A549 (cell line): ENCODE data around the gene OR2L8. TPM values are rescaled to one million over a fixed set of nuclear protein-coding genes. Genes with fewer than 3 reads are reported as not detected.

ENCODE experiments used
- ATAC-seq, 2 experiments: fragments of 200-7000 bp in 1 of 2; fragments of >200 bp in 1 of 2; cut with Nextera tagmentation in 1 of 2; cut with Tn5 transposase in 1 of 2; 3 replicates each; pipeline versions ENCODE4 v1.8.0 to v1.9.1; 2018 to 2020; ENCODE audit warnings: mild to moderate bottlenecking in 1 of 2, moderate library complexity in 1 of 2
- CTCF ChIA-PET: fragments of 300-600 bp; sonication (Branson Sonifier 250); formaldehyde crosslinking; extraction: SDS; loops from one replicate; lab custom pipeline; 2021; ENCODE audit warnings: antibody characterized with exemption, inconsistent platforms; lab: Yijun Ruan, JAX
- POLR2A ChIA-PET: fragments of 350-600 bp; formaldehyde crosslinking; extraction: SDS; loops from one replicate; lab custom pipeline; 2021; ENCODE audit warnings: antibody characterized with exemption, inconsistent platforms; lab: Yijun Ruan, JAX
- DNase-seq, 2 experiments: peaks; one replicate each; pipeline versions ENCODE4 v3.0.0 to v3.0.0-alpha.2; 2011 to 2016; ENCODE audit warnings: low read depth in 1 of 2, low spot score in 1 of 2
- FAIRE-seq: peaks from 2 replicates; lab custom pipeline; 2011; peaks lifted over from hg19 to GRCh38; lab: Jason Lieb, UNC
- H3K27ac ChIP-seq, 2 experiments: fragments of >200 bp; sonication (Bioruptor Twin); formaldehyde crosslinking; 3 replicates each; pipeline ENCODE4 v1.5.1; 2016 to 2017
- H3K4me1 ChIP-seq: fragments of >200 bp; sonication (Bioruptor Twin); formaldehyde crosslinking; 3 replicates; pipeline ENCODE4 v1.6.1; 2016
- H3K4me2 ChIP-seq: fragments of >200 bp; sonication (Bioruptor Twin); formaldehyde crosslinking; 3 replicates; pipeline ENCODE4 v1.6.1; 2016
- H3K4me3 ChIP-seq: fragments of >200 bp; sonication (Bioruptor Twin); formaldehyde crosslinking; 3 replicates; pipeline ENCODE4 v1.5.1; 2016
- H3K9me3 ChIP-seq: fragments of >200 bp; sonication (Bioruptor Twin); formaldehyde crosslinking; 3 replicates; pipeline ENCODE4 v1.6.1; 2016
- ATOH8 ChIP-seq: fragments of 250-450 bp; sonication (Bioruptor Pico); IDR thresholded peaks from 2 replicates; pipeline ENCODE4 v1.5.0; 2020; ENCODE audit warnings: low read depth, mild to moderate bottlenecking, moderate library complexity
- CBX2 ChIP-seq: fragments of 200-600 bp; sonication (generic); IDR thresholded peaks from 2 replicates; pipeline ENCODE4 v1.6.1; 2016; ENCODE audit warnings: low read depth, mild to moderate bottlenecking, borderline replicate concordance
- CEBPB ChIP-seq, 2 experiments: fragments of >200 bp in 1 of 2; sonication (Bioruptor Twin) in 1 of 2; formaldehyde crosslinking in 1 of 2; IDR thresholded peaks; 2 replicates each; pipeline ENCODE4 v1.6.1; 2012 to 2016
- CHD2 ChIP-seq: fragments of 150-350 bp; IDR thresholded peaks from 2 replicates; pipeline ENCODE4 v1.6.1; 2014; ENCODE audit warnings: low read length; ENCODE audit not compliant: partially characterized antibody
- ESRRA ChIP-seq: fragments of 150-350 bp; IDR thresholded peaks from 2 replicates; pipeline ENCODE4 v1.6.1; 2014; ENCODE audit warnings: mild to moderate bottlenecking, low read length, borderline replicate concordance
- FOSB ChIP-seq: fragments of 250-450 bp; sonication (Bioruptor Pico); IDR thresholded peaks from 2 replicates; pipeline ENCODE4 v1.5.0; 2020; ENCODE audit warnings: mild to moderate bottlenecking, moderate library complexity
- FOXS1 ChIP-seq: fragments of 250-450 bp; sonication (Bioruptor Pico); IDR thresholded peaks from 2 replicates; pipeline ENCODE4 v1.5.0; 2020; ENCODE audit warnings: mild to moderate bottlenecking, moderate library complexity
- GATA3 ChIP-seq: IDR thresholded peaks from 2 replicates; pipeline ENCODE4 v1.6.1; 2012; ENCODE audit warnings: borderline replicate concordance
- HOXB5 ChIP-seq: fragments of 250-450 bp; sonication (Bioruptor Pico); IDR thresholded peaks from 2 replicates; pipeline ENCODE4 v1.5.0; 2020; ENCODE audit warnings: mild to moderate bottlenecking, moderate library complexity
- KDM5A ChIP-seq: fragments of 200-600 bp; sonication (generic); IDR thresholded peaks from 2 replicates; pipeline ENCODE4 v1.6.1; 2016; ENCODE audit warnings: antibody characterized with exemption, mild to moderate bottlenecking
- PBX3 ChIP-seq: IDR thresholded peaks from 2 replicates; pipeline ENCODE4 v1.6.1; 2012
- RARB ChIP-seq: fragments of 250-450 bp; sonication (Bioruptor Pico); IDR thresholded peaks from 2 replicates; pipeline ENCODE4 v1.8.0; 2021; ENCODE audit warnings: mild to moderate bottlenecking, moderate library complexity
- RCOR1 ChIP-seq: fragments of 150-350 bp; IDR thresholded peaks from 2 replicates; pipeline ENCODE4 v1.6.1; 2014; ENCODE audit warnings: antibody characterized with exemption, low read length, low read depth
- RNF2 ChIP-seq: fragments of 200-600 bp; sonication (generic); IDR thresholded peaks from 2 replicates; pipeline ENCODE4 v1.6.1; 2016; ENCODE audit warnings: low read depth, mild to moderate bottlenecking, antibody characterized with exemption, moderate library complexity, borderline replicate concordance
- SMC3 ChIP-seq: fragments of >200 bp; sonication (Bioruptor Twin); formaldehyde crosslinking; IDR thresholded peaks from 3 replicates; pipeline ENCODE4 v1.6.1; 2018; ENCODE audit warnings: inconsistent platforms
- USF2 ChIP-seq: fragments of 450-650 bp; IDR thresholded peaks from 2 replicates; pipeline ENCODE4 v1.6.1; 2014; ENCODE audit warnings: antibody characterized with exemption
- ZC3H11A ChIP-seq: fragments of 450-650 bp; IDR thresholded peaks from 2 replicates; pipeline ENCODE4 v1.6.1; 2014; ENCODE audit warnings: antibody characterized with exemption, mild to moderate bottlenecking
- ZFP36 ChIP-seq: fragments of 450-650 bp; IDR thresholded peaks from 2 replicates; pipeline ENCODE4 v1.6.1; 2014; ENCODE audit warnings: borderline replicate concordance; ENCODE audit not compliant: partially characterized antibody
- WGBS: methylation state at CpG from one replicate; pipeline ENCODE4 v1.1.6; 2017; ENCODE audit errors: missing lambda C conversion rate; 5-methylcytosine and 5-hydroxymethylcytosine counted together
- polyA plus RNA-seq, 4 experiments: library from polyadenylated mRNA; depleted of rRNA in 3 of 4; stranded (reverse); fragments of >200 nt; fragmentation: RNase III in 1 of 4; extraction: RNeasy Plus Mini Kit Qiagen cat#74134 plus additional on column Dnase treatment in 1 of 4; gene quantifications; 2 replicates in 3 of 4; 3 replicates in 1 of 4; pipeline ENCODE4 v1.2.3, GENCODE V29; 2011 to 2017
- TF ChIP-seq, protein P1 (sequence below): fragments of 200-600 bp; sonication (generic); IDR thresholded peaks from 2 replicates; pipeline ENCODE4 v1.6.1; 2016; ENCODE audit warnings: antibody characterized with exemption, mild to moderate bottlenecking, moderate library complexity
- TF ChIP-seq, protein P2 (sequence below): fragments of >200 bp; sonication (Bioruptor Twin); formaldehyde crosslinking; IDR thresholded peaks from 3 replicates; pipeline ENCODE4 v1.6.1; 2016
- TF ChIP-seq, protein P3 (sequence below): fragments of 250-450 bp; sonication (Bioruptor Pico); IDR thresholded peaks from 2 replicates; pipeline ENCODE4 v1.5.0; 2021; ENCODE audit warnings: mild to moderate bottlenecking, moderate library complexity, borderline replicate concordance
- TF ChIP-seq, protein P4 (sequence below): IDR thresholded peaks from 2 replicates; pipeline ENCODE4 v1.6.1; 2012

OR2L8 gene
- polyA plus RNA-seq, 2 of the 4 experiments (the other 2 are of a cell fraction), result not detected

- FAIRE-seq, result no peak
- DNase-seq, result no peak
- 0% methylated on average over 2 of the region's 2 CpGs for WGBS
- TF ChIP-seq FOSB (CRISPR knock-in tag), result no peak
- no peak for TF ChIP-seq RCOR1
- no peak for TF ChIP-seq CBX2
- no peak for TF ChIP-seq GATA3
- TF ChIP-seq KDM5A, result no peak
- no peak for TF ChIP-seq CEBPB (IDR thresholded peaks at IDR 0.05)
- no peak for TF ChIP-seq RNF2
- TF ChIP-seq RARB, result no peak
- TF ChIP-seq, protein P1, sequence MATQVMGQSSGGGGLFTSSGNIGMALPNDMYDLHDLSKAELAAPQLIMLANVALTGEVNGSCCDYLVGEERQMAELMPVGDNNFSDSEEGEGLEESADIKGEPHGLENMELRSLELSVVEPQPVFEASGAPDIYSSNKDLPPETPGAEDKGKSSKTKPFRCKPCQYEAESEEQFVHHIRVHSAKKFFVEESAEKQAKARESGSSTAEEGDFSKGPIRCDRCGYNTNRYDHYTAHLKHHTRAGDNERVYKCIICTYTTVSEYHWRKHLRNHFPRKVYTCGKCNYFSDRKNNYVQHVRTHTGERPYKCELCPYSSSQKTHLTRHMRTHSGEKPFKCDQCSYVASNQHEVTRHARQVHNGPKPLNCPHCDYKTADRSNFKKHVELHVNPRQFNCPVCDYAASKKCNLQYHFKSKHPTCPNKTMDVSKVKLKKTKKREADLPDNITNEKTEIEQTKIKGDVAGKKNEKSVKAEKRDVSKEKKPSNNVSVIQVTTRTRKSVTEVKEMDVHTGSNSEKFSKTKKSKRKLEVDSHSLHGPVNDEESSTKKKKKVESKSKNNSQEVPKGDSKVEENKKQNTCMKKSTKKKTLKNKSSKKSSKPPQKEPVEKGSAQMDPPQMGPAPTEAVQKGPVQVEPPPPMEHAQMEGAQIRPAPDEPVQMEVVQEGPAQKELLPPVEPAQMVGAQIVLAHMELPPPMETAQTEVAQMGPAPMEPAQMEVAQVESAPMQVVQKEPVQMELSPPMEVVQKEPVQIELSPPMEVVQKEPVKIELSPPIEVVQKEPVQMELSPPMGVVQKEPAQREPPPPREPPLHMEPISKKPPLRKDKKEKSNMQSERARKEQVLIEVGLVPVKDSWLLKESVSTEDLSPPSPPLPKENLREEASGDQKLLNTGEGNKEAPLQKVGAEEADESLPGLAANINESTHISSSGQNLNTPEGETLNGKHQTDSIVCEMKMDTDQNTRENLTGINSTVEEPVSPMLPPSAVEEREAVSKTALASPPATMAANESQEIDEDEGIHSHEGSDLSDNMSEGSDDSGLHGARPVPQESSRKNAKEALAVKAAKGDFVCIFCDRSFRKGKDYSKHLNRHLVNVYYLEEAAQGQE, result no peak
- no peak for TF ChIP-seq HOXB5
- TF ChIP-seq, protein P2, sequence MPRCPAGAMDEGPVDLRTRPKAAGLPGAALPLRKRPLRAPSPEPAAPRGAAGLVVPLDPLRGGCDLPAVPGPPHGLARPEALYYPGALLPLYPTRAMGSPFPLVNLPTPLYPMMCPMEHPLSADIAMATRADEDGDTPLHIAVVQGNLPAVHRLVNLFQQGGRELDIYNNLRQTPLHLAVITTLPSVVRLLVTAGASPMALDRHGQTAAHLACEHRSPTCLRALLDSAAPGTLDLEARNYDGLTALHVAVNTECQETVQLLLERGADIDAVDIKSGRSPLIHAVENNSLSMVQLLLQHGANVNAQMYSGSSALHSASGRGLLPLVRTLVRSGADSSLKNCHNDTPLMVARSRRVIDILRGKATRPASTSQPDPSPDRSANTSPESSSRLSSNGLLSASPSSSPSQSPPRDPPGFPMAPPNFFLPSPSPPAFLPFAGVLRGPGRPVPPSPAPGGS, result no peak
- no peak for TF ChIP-seq ZFP36
- TF ChIP-seq ESRRA, result no peak
- no peak for TF ChIP-seq PBX3
- TF ChIP-seq SMC3, result no peak
- TF ChIP-seq, protein P3, sequence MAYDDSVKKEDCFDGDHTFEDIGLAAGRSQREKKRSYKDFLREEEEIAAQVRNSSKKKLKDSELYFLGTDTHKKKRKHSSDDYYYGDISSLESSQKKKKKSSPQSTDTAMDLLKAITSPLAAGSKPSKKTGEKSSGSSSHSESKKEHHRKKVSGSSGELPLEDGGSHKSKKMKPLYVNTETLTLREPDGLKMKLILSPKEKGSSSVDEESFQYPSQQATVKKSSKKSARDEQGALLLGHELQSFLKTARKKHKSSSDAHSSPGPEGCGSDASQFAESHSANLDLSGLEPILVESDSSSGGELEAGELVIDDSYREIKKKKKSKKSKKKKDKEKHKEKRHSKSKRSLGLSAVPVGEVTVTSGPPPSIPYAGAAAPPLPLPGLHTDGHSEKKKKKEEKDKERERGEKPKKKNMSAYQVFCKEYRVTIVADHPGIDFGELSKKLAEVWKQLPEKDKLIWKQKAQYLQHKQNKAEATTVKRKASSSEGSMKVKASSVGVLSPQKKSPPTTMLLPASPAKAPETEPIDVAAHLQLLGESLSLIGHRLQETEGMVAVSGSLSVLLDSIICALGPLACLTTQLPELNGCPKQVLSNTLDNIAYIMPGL (CRISPR knock-in tag), result no peak
- no peak for TF ChIP-seq USF2
- TF ChIP-seq, all 56 proteins: peak for 0
- CTCF ChIA-PET, result no interaction called here
- no peak overlapping the region for H3K4me3 ChIP-seq
- H3K9me3 ChIP-seq, result peaks cover 5% of the 10 kb centered on the region; the same call in 1 of the 3 replicates
- no peak overlapping the region for H3K4me2 ChIP-seq
- POLR2A ChIA-PET, result no interaction called here
- H3K27ac ChIP-seq, result no peak overlapping the region
- H3K4me1 ChIP-seq, result no peaks in the 10 kb centered on the region
- ATAC-seq, result no peak
Measured at GRCh38 chr1:247992986-247993385, 44.3 kb downstream of the OR2L8 start.

DNA sequence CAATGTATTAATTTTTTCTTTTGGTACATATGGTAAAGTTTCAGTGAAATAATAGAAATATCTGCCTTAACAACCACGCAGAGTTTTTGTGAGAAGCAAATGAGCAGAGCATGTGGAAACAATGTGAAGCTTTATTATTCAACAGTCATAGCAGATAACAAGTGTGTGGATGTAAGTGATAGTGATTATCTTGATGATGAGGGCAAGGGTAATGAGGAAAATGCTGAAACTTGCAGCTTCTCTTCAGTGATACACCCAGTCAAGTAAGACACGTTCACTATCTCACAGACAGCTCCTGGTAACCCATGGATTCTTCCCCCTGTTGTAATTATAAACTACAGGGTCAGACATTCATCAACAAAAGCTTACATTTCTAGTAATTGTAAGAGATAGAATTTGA, 50.2 kb downstream of the OR2L8 start:
- no peak for FAIRE-seq
- ChIA-PET CTCF (interaction anchor here (0.6 kb wide), 1 partner anchor 1309 kb away, joined by 3 read pairs; no protein-coding TSS in a partner anchor), POLR2A (no interaction called here)
- Histone ChIP-seq H3K4me3 (no peak overlapping the region), H3K4me2 (no peak overlapping the region), H3K4me1 (no peaks in the 10 kb centered on the region), H3K27ac (no peak overlapping the region), H3K9me3 (peaks cover 5% of the 10 kb centered on the region; the same call in 1 of the 3 replicates)
- DNase-seq, result no peak
- 1% methylated on average over 2 of the region's 2 CpGs for WGBS
- no peak for ATAC-seq
- TF ChIP-seq CHD2 (no peak), ATOH8 (CRISPR knock-in tag) (no peak), FOXS1 (CRISPR knock-in tag) (no peak), ZC3H11A (no peak), RNF2 (no peak), HOXB5 (no peak), CBX2 (no peak)
- TF ChIP-seq, protein P4, sequence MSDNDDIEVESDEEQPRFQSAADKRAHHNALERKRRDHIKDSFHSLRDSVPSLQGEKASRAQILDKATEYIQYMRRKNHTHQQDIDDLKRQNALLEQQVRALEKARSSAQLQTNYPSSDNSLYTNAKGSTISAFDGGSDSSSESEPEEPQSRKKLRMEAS, result no peak
- TF ChIP-seq, protein P1, result no peak
